Nephron progenitor cell (in vitro differentiated cells): ENCODE measurements around the gene UACA.

ENCODE experiments used
- DNase-seq: peaks from one replicate; pipeline ENCODE4 v3.0.0; 2021
- H3K27ac Mint-ChIP-seq: 2 replicates; pipeline ENCODE4 v1.8.0; 2021; ENCODE audit warnings: mild to moderate bottlenecking, moderate library complexity, mixed read lengths
- H3K27me3 Mint-ChIP-seq: 2 replicates; pipeline ENCODE4 v1.8.0; 2021; ENCODE audit warnings: mild to moderate bottlenecking, low read depth, mixed read lengths; ENCODE audit not compliant: poor library complexity
- H3K36me3 Mint-ChIP-seq: 2 replicates; pipeline ENCODE4 v1.8.0; 2021; ENCODE audit warnings: low read depth, mixed read lengths
- H3K4me1 Mint-ChIP-seq: 2 replicates; pipeline ENCODE4 v1.8.0; 2021; ENCODE audit warnings: mixed read lengths
- H3K4me3 Mint-ChIP-seq: 2 replicates; pipeline ENCODE4 v1.8.0; 2021; ENCODE audit warnings: mild to moderate bottlenecking, moderate library complexity, mixed read lengths
- H3K9me3 Mint-ChIP-seq: 2 replicates; pipeline ENCODE4 v1.8.0; 2021; ENCODE audit warnings: mild to moderate bottlenecking, moderate library complexity, mixed read lengths
- TF ChIP-seq, protein P1 (sequence below): fragments of 200-600 bp; sonication (generic); IDR thresholded peaks from 2 replicates; pipeline ENCODE4 v1.5.0; 2021; ENCODE audit warnings: antibody characterized with exemption

Gene UACA

GRCh38 chr15:70650567-70651302 lies 112.6 kb downstream of the UACA start:
- Mint-ChIP-seq H3K4me1 (no peaks in the 10 kb centered on the region), H3K27me3 (no peaks in the 10 kb centered on the region), H3K9me3 (no peaks in the 10 kb centered on the region), H3K36me3 (no peaks in the 10 kb centered on the region), H3K4me3 (no peak overlapping the region), H3K27ac (no peak overlapping the region)
- no peak for DNase-seq
- TF ChIP-seq, protein P1, sequence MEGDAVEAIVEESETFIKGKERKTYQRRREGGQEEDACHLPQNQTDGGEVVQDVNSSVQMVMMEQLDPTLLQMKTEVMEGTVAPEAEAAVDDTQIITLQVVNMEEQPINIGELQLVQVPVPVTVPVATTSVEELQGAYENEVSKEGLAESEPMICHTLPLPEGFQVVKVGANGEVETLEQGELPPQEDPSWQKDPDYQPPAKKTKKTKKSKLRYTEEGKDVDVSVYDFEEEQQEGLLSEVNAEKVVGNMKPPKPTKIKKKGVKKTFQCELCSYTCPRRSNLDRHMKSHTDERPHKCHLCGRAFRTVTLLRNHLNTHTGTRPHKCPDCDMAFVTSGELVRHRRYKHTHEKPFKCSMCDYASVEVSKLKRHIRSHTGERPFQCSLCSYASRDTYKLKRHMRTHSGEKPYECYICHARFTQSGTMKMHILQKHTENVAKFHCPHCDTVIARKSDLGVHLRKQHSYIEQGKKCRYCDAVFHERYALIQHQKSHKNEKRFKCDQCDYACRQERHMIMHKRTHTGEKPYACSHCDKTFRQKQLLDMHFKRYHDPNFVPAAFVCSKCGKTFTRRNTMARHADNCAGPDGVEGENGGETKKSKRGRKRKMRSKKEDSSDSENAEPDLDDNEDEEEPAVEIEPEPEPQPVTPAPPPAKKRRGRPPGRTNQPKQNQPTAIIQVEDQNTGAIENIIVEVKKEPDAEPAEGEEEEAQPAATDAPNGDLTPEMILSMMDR, result no peak

DNA sequence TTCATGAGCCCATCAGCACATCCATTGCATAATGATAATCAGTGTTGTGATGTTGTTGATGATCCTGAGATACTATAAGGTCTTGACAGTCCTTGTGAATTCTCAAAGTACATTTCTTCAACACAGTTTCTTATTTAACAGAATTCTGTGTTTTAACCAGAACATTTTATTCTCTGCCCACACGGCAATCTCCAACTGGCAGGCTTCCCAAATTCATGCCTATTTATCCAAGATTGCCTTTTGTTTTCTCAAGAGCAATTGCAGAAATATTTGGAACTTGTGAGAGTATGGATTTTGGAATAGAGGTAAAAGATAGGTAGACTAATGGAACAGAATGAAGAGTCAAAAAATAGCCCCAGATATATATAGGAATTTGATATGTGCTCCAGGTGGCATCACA lies 116.0 kb downstream of the UACA start:
- Mint-ChIP-seq H3K4me1 (no peaks in the 10 kb centered on the region), H3K4me3 (no peak overlapping the region), H3K9me3 (no peaks in the 10 kb centered on the region), H3K27me3 (no peaks in the 10 kb centered on the region), H3K36me3 (no peaks in the 10 kb centered on the region), H3K27ac (no peak overlapping the region)
- DNase-seq, result no peak
- TF ChIP-seq, protein P1, result no peak

DNA sequence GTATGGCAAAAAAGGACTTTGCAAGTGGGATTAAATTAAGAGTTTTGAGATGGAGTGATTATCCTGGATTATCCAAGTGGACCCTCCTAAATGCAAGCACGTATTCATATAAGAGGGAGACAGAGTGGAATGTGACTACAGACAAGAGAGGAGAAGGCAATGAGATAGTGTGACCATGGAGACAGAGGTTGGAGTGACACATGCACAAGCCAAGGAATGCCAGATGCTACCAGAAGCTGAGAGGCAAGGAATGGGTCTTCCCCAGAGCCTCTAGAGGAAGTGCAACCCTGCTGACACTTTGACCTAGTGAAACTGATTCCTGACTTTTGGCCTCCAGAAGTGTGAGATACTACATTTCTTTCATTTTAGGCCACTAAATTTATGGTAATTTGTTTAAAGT lies 117.2 kb downstream of the UACA start:
- Mint-ChIP-seq H3K4me1 (no peaks in the 10 kb centered on the region), H3K4me3 (no peak overlapping the region), H3K27ac (no peak overlapping the region), H3K9me3 (no peaks in the 10 kb centered on the region), H3K36me3 (no peaks in the 10 kb centered on the region), H3K27me3 (no peaks in the 10 kb centered on the region)
- TF ChIP-seq, protein P1, result no peak
- DNase-seq, result no peak

- DNase-seq, result no peak
- Mint-ChIP-seq H3K27ac (no peak overlapping the region), H3K27me3 (no peaks in the 10 kb centered on the region), H3K9me3 (no peaks in the 10 kb centered on the region), H3K36me3 (no peaks in the 10 kb centered on the region), H3K4me1 (no peaks in the 10 kb centered on the region), H3K4me3 (no peak overlapping the region)
- TF ChIP-seq, protein P1, result no peak
Measured at GRCh38 chr15:70643783-70644125, 119.6 kb downstream of the UACA start.

DNA sequence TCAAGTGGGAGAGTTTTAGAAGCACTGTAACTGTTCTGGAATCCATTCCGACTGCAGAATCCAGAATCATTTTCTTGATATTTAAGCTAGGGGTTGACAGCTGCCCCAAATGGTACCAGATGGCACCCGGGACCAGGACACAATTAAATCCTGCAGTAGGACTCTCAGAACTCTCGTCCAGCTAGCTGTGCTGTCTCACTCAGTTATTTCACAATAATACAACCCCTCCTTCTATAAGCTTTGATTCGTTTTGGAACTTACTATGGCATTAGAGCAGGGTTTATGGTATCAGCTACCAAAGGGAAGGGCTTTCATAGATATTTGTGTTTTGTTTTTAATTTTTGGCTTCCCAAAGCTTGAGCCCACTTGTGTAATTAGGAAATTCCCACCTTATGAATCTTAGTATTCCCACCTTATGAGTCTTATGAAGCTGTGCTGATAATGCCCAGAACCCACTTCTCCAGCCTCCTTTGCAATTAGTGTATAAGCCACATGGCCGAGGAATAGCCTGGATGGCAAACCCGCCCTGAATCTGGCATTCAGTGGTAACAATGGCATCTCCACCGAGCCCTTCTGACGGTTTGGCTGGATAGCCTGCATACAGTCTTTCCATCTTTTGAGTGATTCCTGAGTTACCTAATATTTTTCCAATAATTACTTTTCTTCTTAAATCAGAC lies 120.1 kb downstream of the UACA start:
- H3K9me3 Mint-ChIP-seq, result no peaks in the 10 kb centered on the region
- no peak for DNase-seq
- H3K36me3 Mint-ChIP-seq, result no peaks in the 10 kb centered on the region
- H3K4me3 Mint-ChIP-seq, result no peak overlapping the region
- no peaks in the 10 kb centered on the region for H3K4me1 Mint-ChIP-seq
- H3K27ac Mint-ChIP-seq, result no peak overlapping the region
- TF ChIP-seq, protein P1, result no peak
- H3K27me3 Mint-ChIP-seq, result no peaks in the 10 kb centered on the region
